Activated gamma-delta T cell treated with anti-CD3 and anti-CD28 coated beads, Interleukin-2, amount 50 U/mL, for 16 hours (primary cell): ENCODE measurements around the gene FIGNL2.

Source experiments
- DNase-seq: peaks from one replicate; pipeline ENCODE4 v3.0.0-alpha.2; 2020; ENCODE audit warnings: low read depth

The FIGNL2 gene

DNA sequence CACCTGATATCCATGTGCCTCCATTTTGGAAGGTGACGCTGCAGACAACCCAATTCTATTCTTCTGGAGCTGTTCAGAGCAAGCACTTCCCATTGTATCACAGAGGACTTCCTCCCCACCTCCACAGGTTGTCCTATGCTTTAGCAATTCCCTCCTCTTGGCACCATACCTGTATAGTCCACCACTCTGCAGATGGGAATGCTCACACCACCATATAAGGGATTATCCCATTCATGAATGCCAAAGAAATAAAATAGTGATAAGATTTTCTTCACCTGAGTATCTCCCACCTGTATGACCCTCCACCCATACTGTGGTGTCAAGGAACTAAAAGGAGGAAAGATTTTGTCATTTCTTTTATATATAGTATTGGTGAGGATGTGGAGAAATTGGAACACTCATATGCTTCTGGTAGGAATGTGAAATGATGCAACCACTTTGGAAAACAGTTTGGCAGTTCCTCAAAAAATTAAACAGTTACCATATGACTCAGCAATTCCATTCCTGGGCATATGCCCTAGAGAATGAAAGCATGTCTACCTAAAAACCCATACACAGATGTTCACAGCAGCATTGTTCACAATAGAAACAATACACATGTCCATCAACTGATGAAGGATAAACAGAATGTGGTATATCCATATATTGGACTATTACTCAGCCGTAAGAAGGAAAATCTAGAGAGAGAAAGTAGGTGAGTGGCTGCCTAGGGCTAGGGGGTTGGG, 75.2 kb downstream of the FIGNL2 start:
- no peak for DNase-seq

- no peak for DNase-seq
These were observed 77.5 kb downstream of the FIGNL2 start for GRCh38 chr12:51771008-51771407.
